VCaP (cell line): ENCODE measurements around the gene BSG.

Experiments used
- H3K27ac ChIP-seq: fragments of 450-650 bp; 2 replicates; pipeline ENCODE4 v1.5.1; 2017
- TF ChIP-seq, protein P1 (sequence below): fragments of 450-650 bp; conservative IDR thresholded peaks from 2 replicates; pipeline ENCODE4 v1.5.1; 2017; ENCODE audit warnings: mild to moderate bottlenecking, moderate library complexity

The BSG gene

DNA sequence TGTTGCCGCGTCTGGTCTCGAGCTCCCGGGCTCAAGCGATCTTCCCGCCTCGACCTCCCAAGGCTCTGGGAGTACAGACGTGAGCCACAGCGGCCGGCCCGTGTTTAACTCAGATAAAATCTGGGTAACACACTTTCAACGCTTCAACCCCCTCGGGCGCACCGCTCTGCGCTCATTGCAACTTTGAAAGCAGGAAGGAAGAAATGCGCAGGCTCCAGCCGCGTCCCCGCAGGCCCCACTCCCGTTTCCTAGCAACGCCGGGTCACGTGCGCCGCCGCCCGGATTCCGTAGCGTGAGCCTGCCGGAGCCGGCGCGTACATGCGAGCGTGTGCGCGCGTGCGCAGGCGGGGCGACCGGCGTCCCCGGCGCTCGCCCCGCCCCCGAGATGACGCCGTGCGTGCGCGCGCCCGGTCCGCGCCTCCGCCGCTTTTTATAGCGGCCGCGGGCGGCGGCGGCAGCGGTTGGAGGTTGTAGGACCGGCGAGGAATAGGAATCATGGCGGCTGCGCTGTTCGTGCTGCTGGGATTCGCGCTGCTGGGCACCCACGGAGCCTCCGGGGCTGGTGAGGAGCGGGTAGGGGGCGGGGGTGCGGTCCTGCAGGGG, at the start of gene BSG:
BSG (plus strand) TSS at position 457 of the 603 bp plus-strand sequence; CDS start at position 496, 39 bp downstream.
- H3K27ac ChIP-seq, result peak within 1 kb of the TSS; percentile 94

DNA sequence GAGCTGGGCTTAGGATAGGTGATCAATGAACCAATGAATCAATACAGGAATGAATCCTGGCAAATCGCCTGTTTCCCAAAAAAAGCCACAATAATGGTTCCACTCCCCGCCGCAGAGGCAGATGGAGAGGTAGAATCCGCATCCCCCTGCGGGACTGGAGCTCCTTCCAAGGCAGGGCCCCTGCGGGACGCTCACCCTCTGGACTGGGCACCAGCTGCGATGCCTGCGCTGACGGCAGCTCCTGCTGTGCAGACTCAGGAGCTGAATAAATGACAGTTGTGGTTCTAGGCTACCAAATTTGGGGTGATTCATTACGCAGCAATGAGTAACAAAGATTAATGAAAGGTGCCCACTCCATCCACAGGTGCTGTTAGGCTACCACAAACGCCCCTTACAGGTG, 49.7 kb upstream of the BSG start:
- no peak overlapping the region for H3K27ac ChIP-seq
- TF ChIP-seq, protein P1, sequence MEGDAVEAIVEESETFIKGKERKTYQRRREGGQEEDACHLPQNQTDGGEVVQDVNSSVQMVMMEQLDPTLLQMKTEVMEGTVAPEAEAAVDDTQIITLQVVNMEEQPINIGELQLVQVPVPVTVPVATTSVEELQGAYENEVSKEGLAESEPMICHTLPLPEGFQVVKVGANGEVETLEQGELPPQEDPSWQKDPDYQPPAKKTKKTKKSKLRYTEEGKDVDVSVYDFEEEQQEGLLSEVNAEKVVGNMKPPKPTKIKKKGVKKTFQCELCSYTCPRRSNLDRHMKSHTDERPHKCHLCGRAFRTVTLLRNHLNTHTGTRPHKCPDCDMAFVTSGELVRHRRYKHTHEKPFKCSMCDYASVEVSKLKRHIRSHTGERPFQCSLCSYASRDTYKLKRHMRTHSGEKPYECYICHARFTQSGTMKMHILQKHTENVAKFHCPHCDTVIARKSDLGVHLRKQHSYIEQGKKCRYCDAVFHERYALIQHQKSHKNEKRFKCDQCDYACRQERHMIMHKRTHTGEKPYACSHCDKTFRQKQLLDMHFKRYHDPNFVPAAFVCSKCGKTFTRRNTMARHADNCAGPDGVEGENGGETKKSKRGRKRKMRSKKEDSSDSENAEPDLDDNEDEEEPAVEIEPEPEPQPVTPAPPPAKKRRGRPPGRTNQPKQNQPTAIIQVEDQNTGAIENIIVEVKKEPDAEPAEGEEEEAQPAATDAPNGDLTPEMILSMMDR, result no peak

More for the DNA sequence above, at the start of gene BSG:
- TF ChIP-seq, protein P1, result no peak

DNA sequence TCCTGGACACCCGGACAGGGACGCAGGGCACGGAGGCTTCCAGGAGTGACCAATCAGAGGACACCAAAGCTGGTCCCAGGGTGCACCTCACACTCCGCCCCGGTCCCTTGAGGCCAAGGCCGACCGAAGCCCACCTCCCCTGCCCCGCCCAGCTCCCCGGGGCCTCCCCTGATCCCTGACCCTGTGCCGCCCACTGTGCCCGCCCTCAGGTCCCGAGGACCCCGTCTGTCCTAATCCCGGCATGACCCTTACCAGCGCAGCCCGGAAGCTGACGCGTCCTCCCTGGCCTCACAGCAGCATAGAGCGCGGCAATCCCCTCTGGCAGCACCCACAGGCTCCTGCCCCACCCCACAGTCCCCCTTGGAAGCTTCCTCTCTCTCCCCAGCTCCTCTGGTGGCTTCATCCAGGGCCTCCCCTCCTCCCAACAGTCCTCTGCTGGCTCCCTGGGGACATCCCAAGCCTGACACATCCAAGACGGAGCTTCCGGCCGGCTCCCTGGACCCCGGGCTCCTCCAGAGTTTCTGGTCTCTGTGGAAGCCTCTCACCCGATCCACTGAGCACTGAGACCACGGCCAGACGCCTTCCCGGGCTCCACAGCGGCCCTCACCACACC, 48.2 kb upstream of the BSG start:
- no peak overlapping the region for H3K27ac ChIP-seq
- TF ChIP-seq, protein P1, result no peak

DNA sequence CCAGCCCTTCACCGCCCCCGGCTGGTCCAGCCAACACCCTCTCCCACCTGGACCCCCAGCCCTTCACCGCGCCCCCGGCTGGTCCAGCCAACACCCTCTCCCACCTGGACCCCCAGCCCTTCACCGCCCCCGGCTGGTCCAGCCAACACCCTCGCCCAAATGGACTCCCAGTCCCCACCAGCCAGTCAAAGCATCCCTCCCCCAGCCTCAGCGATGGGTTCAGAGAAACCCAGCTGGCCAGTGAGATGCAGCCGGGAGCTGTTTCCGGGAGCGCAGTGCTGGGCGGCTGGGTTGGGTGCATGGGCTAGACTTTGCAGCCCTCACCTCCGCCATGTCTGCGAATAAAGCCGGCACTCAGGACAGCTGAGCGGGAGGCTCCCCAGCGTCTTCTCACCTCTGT, 47.4 kb upstream of the BSG start:
- no peak overlapping the region for H3K27ac ChIP-seq

GRCh38 chr19:525857-526419, 46.5 kb upstream of the BSG start:
- TF ChIP-seq, protein P1, result no peak

More for the DNA sequence above, 47.4 kb upstream of the BSG start:
- TF ChIP-seq, protein P1, result no peak

GRCh38 chr19:530134-531008, 42.0 kb upstream of the BSG start:
- peak overlapping the region; percentile 92 for H3K27ac ChIP-seq
- TF ChIP-seq, protein P1, result no peak

More at GRCh38 chr19:525857-526419, 46.5 kb upstream of the BSG start:
- H3K27ac ChIP-seq, result no peak overlapping the region
